Measurements from ENCODE around the gene UNKL.

The UNKL gene

DNA sequence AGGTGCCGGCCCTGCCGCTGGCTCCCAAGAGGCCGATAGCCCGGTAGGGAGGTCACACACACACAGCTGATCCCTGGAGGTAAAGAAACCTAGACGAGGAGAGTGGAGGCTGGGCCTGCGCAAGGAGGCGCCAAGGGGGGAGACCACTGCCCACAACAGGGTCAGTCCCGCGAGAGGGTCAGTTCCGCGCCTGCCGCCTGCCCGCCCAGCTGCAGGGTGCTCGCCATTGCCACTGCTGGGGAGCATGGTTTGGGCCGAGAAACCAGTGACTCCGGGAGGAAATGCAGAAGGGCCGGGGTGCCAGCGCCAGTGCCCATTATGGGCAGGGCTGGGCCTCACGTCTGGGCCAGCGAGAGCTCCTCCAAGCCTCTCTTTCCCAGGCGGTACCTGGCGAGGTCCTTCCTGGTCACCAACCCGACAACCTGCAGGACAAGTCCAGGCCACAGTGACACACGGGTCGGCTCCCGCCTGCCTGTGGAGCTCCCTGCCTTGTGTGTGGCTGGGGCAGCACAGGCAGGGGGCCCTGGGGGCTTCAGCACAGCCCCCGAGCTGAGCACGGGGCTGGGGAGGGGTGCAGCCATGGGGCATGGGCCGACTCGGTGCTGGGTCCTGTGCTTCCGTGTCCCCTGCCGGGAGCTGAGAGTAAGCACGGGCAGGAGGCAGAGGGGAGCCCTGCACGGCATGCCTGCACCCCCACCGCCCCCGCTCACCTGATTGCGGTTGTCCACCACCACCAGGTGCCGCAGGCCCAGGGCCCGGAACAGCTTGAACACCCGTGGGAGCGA lies 32.0 kb upstream of the UNKL start:
- H3K4me3 ChIP-seq (replicated peaks in 1 of 2; ENCODE audit: low read depth in 2 of 2, low read length in 2 of 2): no peak overlapping the region
- DNase-seq (ENCODE audit: low read depth in 2 of 2): no peak
- TF ChIP-seq, protein P1, sequence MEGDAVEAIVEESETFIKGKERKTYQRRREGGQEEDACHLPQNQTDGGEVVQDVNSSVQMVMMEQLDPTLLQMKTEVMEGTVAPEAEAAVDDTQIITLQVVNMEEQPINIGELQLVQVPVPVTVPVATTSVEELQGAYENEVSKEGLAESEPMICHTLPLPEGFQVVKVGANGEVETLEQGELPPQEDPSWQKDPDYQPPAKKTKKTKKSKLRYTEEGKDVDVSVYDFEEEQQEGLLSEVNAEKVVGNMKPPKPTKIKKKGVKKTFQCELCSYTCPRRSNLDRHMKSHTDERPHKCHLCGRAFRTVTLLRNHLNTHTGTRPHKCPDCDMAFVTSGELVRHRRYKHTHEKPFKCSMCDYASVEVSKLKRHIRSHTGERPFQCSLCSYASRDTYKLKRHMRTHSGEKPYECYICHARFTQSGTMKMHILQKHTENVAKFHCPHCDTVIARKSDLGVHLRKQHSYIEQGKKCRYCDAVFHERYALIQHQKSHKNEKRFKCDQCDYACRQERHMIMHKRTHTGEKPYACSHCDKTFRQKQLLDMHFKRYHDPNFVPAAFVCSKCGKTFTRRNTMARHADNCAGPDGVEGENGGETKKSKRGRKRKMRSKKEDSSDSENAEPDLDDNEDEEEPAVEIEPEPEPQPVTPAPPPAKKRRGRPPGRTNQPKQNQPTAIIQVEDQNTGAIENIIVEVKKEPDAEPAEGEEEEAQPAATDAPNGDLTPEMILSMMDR (IDR thresholded peaks at IDR 0.05; ENCODE audit: low read depth, low read length): no peak

GRCh38 chr16:1445518-1446203 lies 31.2 kb upstream of the UNKL start:
- H3K4me3 ChIP-seq (replicated peaks in 1 of 2; ENCODE audit: low read depth in 2 of 2, low read length in 2 of 2): no peak overlapping the region
- no peak for DNase-seq (ENCODE audit: low read depth in 2 of 2)
- TF ChIP-seq, protein P1 (IDR thresholded peaks at IDR 0.05; ENCODE audit: low read depth, low read length): no peak

GRCh38 chr16:1444730-1445517 lies 30.4 kb upstream of the UNKL start:
- no peak overlapping the region for H3K4me3 ChIP-seq (replicated peaks in 1 of 2; ENCODE audit: low read depth in 2 of 2, low read length in 2 of 2)
- TF ChIP-seq, protein P1 (IDR thresholded peaks at IDR 0.05; ENCODE audit: low read depth, low read length): no peak
- no peak for DNase-seq (ENCODE audit: low read depth in 2 of 2)

- H3K4me3 ChIP-seq (replicated peaks in 1 of 2; ENCODE audit: low read depth in 2 of 2, low read length in 2 of 2): no peak within 1 kb of the TSS
- TF ChIP-seq, protein P1 (IDR thresholded peaks at IDR 0.05; ENCODE audit: low read depth, low read length): no peak
These were observed 29.7 kb upstream of the UNKL start, which contains the start of gene CCDC154 for GRCh38 chr16:1443980-1444729. Gene CCDC154 (minus strand): TSS chr16:1444556. CDS start chr16:1444322, 234 bp downstream.

GRCh38 chr16:1443403-1443973 lies 29.0 kb upstream of the UNKL start:
- TF ChIP-seq, protein P1 (IDR thresholded peaks at IDR 0.05; ENCODE audit: low read depth, low read length): no peak
- no peak overlapping the region for H3K4me3 ChIP-seq (replicated peaks in 1 of 2; ENCODE audit: low read depth in 2 of 2, low read length in 2 of 2)
- no peak for DNase-seq (ENCODE audit: low read depth in 2 of 2)

More at GRCh38 chr16:1443980-1444729, 29.7 kb upstream of the UNKL start, which contains the start of gene CCDC154:
- no peak for DNase-seq (ENCODE audit: low read depth in 2 of 2)

DNA sequence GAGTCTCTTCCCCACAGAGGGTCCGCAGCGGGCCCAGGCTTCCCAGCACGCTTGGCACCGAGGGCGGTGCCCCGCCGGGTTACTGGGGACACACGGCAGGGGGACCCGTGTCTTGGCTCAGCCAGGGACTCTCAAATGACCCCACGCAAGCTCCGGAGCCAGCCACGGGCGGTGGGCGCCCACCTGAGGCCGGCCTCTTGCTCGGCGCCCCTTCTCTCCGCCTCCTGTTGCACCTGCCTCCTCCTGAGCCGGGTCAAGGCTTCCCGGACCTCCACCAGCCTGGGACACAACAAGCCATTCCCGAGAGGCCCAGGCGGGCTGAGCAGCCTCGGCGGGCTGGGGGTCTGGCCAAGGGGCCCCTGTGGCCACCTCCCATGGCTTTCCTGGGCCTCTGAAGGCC lies 28.2 kb upstream of the UNKL start:
- TF ChIP-seq, protein P1 (IDR thresholded peaks at IDR 0.05; ENCODE audit: low read depth, low read length): no peak
- DNase-seq (ENCODE audit: low read depth in 2 of 2): no peak
- no peak overlapping the region for H3K4me3 ChIP-seq (replicated peaks in 1 of 2; ENCODE audit: low read depth in 2 of 2, low read length in 2 of 2)

Measured in cardiac fibroblast (primary cell).